GM21423 (cell line): Measurements from ENCODE around the gene IL31RA.
"Not testable (repeated sequence)": the region's sequence is repeated elsewhere in the genome, so short reads cannot be mapped to it uniquely, and the experiment has no call there.

Experiments used
- ATAC-seq: cut with Tn5 transposase; IDR thresholded peaks from one replicate; pipeline ENCODE4 v1.9.1; 2021; ENCODE audit warnings: mild to moderate bottlenecking, moderate library complexity; ENCODE audit not compliant: unreplicated experiment

Gene IL31RA

DNA sequence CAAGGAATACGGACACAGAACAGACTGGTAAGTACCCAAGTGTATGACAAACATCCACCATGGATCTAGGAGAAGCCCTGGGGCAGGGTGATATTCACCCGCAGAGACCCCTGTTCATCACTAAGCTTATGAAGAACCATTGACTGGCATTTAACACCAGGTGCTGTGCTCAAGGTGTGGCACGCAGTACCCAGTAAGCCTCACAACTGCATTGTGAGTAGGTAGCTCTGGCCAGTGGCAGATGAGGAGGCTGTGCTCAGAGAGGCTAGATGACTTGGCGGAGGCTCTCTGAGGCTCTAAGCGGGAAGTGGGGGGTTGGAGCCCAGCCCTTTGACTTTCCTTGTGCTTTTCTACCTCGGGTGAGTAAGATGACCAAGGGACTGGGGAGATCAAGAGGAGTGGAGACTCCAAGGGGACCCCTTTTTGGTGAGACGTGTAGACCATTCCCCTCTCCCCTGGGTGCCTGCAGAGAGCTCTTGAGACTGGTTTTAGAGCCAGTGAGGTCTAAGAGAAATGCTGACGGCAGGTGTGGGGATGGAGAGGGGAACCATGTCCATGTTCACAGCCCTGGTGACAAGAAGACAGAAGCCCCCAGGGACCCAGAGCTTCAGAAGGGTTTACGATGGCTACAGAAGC lies 72.8 kb downstream of the IL31RA start:
- ATAC-seq, result no peak

DNA sequence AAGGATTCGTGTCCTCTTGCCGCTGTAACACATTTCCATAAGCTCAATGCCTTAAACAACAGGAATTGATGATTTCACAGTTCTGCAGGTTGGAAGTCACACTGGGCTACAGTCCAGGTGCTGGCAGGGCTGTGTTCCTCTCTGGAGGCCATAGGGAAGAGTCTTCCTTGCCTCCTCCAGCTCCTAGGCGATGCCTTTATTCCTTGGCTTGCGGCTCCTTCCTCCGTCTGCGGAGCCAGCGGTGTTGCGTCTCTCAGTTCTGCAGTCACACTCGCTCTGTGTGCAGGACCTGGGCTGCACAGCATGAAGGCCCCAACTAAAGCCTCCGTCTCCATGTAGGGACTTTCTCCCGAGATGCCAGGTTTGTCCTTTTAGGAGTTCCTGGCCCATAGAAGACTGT lies 73.6 kb downstream of the IL31RA start:
- no peak for ATAC-seq

DNA sequence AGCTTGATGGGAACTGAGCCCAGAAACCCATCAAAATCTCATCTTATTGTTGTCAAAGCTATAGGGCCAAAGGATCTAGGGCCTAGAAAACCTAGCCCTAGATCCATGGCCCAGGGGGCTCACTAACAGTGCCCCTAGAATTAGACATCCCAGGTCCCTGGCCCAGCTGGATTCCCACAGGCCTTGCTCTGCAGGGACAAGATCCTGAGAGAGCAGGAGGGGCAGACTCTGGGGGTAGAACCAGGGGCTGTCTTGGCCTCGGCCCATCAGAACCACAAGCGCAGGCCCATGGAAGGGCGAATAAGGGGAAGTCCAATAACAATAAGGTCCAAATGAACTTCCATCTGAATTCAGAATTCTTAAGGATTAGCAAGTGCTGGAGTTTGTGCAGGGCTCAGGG lies 74.0 kb downstream of the IL31RA start:
- ATAC-seq, result no peak

DNA sequence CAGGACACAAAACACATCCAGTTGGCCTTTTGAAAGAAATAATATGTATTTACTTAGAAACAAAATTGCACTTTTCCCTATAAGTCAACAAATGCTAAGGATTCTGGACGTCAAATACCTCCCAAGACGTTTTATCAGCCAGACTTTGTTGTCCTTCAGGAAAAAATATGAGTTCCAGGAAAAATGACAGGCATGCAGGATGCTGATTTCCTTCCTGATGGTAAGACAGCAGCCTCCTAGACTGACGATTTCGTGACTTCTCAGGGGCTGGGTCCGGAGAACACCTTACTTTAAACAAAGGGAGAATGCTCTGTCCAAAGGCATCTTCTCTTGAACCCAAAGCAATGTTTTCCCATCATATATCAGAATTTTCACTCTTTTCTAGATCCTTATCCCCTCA lies 74.6 kb downstream of the IL31RA start:
- ATAC-seq, result no peak

DNA sequence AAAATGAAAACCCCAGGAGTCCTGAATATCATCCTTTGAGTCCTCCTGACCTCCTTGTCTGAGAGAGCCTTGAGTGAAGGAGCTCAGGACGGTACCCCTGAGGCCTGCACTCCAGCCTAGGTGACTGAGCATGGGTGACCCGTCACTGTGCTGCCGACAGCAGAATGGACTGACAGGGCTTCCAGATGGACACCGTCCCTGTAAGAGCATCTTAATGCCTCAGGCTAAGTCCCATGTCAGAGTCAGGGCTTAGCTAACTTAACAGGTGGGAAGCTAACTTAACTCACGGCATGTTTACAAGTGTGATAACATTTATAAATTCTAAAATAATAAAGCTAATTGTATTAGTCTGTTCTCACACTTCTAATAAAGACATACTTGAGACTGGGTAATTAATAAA lies 75.3 kb downstream of the IL31RA start:
- no peak for ATAC-seq

DNA sequence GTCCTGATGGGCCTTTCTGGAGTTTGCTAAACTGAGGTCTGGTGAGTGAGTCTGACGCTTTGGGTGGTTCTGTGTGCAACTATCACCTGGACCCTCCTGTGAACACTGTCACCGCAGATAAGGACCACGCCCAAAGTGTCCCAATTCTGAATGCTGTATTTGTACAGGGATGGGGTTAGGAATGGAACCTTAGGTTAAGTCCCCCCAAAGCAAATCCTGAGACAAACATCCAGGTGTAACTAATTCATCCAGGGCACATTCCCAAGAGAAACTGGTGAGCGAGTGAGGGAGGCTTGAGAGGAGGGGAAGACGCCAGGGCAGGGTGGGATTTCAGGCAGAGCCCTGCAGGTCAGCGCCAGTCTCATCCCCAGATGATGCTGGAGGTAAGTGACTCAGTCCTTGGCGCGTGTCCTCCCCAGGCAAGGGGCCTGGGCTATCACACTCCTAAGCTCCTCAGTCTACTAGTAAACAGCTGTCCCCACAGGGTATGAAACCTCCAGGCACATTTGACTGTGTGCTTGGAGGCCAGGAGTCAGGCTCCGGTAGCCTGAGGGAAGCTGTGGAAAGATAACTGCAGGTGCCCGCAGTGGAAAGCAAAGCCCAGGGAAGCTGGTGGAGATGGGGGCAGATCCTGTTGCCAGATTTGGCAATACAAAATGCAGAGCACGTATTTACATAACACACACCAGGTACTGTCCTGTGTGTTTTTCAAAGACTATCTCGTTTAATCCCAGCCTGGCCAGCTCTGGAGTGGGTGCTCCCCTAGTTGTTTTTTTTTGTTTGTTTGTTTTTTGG lies 76.9 kb downstream of the IL31RA start:
- ATAC-seq, result no peak

DNA sequence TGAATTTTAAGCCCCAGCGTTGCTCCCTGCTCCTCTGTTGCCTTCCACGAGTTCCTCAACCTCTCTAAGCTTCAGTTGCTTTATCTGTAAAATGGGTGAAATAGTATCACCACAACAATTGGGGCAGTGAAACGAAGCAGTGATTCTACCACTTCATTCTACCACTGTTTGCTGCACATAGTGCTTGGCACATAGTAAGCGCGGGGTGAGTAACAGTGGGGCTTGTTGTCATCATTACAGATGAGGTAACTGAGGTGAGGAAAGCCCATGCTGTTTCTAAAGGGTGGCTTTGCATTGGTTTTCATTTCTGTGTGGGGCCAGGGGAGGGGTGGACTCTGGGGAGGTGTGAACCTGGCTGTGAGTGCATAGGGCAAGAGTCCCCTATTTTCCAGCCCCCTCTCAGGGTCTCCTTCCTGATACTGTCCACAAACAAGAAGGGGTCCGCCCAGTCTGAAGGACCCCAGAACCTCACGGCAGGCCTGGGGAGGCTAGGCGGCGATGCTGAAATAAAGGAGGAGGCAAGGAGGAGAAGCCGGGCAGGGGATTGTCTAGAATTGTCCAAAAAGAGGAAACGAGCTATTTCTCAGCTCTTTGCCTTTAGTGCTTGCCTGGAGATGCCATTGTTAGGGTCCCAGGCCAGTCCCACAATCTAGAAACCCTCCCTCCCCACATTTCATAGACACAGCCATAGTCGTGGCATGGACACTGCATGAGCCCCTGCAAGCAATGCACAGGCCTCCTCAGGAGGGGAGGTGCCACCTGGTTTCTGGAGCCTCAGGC lies 78.1 kb downstream of the IL31RA start:
- ATAC-seq, result no peak

DNA sequence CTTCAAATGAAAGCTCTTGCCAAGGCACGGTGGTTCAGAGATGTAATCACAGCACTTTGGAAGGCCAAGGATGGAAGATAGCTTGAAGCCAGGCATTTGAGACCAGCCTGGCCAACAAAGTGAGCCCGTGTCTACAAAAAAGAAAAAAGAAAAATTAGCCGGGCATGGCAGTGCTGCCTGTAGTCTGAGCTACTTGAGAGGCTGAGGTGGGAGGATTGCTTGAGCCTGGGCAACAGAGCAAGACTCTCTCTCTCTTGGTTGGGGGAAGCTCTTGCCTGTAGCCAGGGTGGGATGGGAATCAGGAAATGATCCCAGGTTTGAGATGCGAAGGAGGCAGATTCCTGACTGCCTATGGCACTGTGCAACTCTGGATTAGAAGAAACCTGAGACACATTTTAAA lies 81.5 kb downstream of the IL31RA start:
- ATAC-seq, result no peak

DNA sequence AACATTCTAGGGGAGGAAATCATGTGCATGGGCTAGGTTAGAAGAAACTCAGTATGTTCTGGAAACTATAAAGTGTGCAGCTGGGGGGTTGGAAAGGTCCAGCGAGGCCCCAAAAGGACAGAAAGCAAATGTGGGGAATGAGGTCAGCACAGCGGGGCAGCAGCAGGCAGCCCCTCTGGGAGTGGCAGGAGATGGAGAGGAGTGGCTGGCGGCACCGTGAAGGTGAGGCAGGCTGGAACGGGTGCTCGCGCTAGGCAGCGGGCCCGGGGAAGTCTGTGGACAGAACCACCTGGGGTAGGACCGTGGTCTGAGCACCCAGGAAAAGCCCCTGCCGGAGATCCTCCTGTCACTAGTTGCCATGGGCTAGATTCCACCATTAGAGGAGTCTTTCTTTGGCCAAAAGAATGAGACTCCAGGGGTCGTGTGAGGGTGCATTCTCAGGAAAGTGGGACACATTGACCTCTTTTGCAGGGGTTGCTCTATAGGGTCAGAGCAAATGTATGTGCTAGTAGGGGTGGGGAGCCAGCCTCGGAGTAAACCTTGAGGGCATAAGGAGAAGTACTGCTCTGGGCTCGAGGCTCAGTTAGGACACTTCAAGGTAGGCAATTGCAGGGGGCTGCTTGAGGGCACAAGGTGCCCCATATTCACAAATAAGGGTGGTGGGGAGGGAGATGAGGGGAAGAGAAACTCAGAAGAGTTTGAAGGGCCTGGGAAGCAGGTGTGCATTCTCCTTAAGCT lies 82.4 kb downstream of the IL31RA start:
- ATAC-seq, result no peak

DNA sequence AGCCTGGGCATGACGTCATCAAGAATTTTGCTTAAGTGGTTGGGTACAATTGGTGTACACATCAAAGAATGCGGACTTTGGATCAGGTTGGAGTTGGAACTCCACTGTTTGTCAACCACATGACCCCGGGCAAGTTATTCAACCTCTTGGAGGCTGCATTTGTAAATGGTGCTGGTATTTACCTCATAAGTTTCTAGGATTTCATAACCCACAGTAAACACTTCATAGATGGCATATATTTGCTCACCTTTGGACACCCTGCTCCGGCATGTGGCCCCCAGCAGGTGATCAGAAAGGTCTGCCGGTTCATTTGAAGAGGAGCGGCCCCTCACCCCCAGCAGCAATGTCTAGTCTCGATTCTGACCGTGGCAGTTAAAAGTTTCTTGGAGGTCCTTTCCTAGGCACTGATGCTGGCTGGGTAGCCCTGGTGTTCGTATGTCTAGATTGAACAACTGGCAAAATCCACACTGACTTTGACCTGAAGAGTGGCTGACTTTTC lies 83.0 kb downstream of the IL31RA start:
- no peak for ATAC-seq

DNA sequence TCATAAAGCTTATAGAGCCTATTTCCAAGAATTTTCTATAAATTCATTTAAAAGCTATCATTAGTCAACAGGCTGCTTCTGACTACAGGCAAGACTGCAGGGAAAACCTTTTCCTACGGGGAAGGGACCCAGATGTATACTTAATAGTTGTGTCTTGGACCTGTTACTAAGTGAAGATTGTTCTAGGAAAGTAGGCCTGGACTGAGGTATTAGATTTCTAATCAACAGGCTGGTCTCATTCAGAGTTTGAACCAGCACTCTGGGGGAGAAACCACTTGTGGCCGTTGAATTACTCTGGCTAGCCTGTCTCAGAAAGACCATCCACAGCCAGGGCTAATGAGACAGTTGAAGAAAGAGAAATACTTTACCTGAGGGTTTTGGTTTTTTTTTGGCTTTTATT lies 83.6 kb downstream of the IL31RA start:
- no peak for ATAC-seq

DNA sequence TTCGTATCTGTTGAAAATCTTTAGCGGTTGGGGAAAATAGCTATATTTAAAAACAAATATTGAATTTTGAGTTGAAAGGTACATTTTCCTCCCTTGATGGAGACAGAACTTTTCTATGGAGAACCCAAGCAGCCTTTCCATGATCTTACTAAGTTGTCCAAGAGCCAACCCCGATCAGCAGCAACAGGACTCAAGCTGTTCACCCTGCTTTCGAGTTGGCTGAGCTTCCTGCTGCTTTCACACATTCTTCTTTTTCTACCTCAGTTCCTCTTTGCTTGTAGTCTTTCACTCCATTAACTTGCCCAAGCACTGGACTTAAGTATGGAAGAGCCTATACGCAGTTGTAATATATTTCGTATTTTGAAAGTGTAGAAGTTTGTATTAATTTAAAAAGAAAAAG lies 84.2 kb downstream of the IL31RA start:
- ATAC-seq, result no peak

DNA sequence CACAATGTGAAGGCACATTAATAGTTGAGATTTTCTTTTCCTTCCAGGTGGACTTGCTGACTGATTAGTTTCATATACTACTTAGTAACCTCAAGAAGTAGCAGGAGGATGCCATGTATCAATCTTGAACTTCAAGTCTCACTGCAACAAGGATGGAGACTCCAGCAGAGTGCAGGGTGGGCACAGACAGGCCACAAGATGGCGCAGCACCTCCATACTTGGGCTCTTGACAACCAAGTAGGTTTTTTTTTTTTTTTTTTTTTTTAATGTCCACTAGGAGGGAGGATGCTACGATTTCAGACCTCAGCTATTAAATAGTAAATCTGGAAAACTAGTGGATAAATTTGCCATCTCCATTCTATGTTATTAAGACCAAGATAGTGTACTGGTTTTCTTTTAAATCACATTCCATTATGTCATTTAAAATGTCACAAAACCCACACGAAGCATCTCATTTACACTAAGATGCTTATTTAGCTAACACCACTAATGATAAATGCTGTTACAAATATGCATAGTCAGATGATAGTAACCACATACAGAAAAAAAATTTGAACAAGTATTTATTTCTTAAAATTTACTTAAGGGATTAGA lies 85.0 kb downstream of the IL31RA start:
- ATAC-seq, result no peak

DNA sequence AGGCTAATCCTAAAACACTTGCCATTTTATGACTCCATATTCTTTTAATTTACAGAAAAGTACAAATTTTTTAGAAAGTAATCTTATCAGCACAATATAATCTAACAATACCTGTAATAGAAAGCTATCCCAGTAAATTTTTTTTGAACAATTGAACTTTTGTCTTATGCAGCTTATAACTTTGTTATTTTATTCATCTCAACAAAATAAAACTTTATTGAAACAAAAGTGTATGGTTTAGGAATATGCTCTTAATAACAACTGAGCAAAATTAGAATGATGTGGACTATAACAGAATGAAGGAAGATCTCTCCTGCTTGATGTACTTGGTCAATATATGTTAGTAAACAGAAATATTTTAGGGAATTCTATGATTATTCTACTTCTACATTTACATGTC lies 86.4 kb downstream of the IL31RA start:
- not testable (repeated sequence) for ATAC-seq

DNA sequence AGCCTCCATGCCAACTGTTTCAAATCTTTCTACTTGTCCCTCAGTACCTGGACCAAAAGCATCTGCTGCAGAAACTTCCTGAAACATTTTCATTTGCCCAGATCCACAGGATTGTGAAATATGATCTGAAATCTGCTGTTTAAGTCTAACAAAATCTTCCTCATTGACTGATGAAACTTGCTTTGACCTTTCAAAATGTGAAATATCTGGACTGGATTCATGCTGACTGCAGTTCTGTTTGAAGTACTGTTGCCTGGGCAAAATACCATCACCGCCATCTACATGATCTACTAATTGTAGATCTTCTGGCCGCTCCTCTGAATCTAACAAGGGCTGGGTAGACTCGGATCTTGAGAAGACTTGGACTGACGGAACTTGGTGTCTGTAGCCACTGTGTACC lies 90.0 kb downstream of the IL31RA start:
- not testable (repeated sequence) for ATAC-seq

DNA sequence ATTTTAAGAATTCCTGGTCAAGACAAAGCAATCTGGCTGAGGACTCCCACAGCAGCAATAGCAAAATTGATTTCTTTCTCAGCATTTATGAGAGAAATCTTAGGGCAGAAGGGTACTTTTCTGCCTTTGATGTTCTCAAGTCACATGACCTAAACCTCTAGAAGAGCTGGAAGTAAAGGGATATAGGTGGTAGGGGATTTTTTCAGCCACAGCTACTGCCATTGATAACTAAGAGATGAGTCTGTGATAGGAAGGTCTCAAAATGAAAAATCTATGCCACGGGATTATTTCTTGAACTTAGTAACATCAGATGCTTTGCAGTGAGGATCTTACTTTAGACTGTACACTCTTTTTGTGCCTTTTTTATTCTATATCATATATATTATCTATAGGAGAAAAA lies 108.1 kb downstream of the IL31RA start:
- no peak for ATAC-seq

DNA sequence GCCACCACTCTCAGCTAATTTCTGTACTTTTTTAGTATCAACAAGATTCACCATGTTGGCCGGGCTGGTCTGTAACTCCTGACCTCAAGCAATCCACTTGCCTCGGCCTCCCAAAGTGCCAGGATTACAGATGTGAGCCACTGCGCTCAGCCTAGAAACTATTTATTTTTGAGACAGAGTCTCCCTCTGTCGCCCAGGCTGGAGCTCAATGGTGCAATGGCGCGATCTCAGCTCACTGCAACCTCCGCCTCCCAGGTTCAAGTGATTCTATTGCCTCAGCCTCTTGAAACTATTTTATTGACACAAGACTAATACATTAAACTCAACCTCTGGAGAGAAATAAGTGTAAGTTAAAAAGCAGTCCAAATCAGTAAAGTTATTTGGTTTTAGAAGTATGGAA lies 109.6 kb downstream of the IL31RA start:
- no peak for ATAC-seq

DNA sequence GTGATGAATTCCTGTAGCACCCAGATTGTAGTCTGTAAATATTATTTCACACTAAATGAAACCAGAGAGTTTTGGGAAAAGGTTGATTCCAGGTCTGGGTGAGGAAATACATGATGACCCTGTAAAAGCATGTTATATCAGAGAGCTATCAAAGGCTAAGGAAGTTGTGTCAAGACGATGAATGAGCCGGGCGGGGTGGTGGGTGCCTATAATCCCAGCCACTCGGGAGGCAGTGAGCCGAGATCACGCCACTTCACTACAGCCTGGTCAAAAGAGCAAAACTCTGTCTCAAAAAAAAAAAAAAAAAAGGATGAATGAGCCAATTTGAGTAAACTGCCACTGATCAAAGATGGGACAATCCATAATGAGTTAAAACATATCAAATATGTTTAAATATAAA lies 114.4 kb downstream of the IL31RA start:
- no peak for ATAC-seq

DNA sequence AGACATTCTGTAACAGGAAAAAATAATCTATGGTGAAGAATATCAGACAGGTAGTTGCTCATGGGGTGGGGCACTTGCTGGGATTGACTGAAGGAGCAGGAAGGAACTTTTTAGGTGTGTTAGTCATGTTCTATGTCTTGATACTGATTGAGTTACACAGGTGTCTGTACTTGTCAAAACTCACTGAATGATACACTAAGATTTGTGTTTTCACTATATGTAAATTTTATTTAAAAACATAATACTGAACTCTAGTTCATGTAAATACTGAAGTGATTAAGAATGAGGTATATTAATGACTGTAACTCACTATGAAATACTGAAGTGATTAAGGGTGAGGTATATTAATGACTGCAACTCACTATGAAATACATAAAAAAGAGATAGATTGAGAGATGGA lies 115.1 kb downstream of the IL31RA start:
- ATAC-seq, result no peak

DNA sequence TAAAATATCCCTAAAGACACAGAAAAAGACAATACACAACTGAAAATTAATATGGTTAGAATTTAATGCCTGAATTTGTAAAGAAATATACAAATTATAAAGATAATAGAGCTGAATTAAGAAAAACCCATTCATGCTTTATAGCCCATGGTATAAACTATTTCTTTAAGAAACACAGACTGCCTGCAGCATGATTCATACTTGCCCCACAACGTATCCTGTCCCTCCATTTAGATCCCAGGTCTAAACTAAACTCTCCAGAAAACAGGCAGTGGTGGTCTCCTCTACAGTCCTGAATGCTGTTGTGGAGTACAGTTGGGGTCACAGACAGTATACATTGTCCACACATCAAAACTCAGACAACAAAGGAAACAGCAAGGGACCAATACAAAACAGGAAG lies 118.8 kb downstream of the IL31RA start:
- no peak for ATAC-seq
